Measurements from ENCODE around the gene BNIP3.
A peak's percentile ranks its signal among the peaks of the same experiment; 100 is the strongest.
"Not testable (repeated sequence)": the region's sequence is repeated elsewhere in the genome, so short reads cannot be mapped to it uniquely, and the experiment has no call there.

Gene BNIP3

GRCh38 chr10:131963350-131963749 lies 18.4 kb downstream of the BNIP3 start:
- no peak for ATAC-seq (ENCODE audit: low read depth)
- no peak for DNase-seq (ENCODE audit: low spot score in 2 of 2)
- H3K9me3 Mint-ChIP-seq: no peaks in the 10 kb centered on the region
- peaks cover 15% of the 10 kb centered on the region for H3K36me3 Mint-ChIP-seq
- H3K4me1 Mint-ChIP-seq: no peaks in the 10 kb centered on the region
- no peaks in the 10 kb centered on the region for H3K27me3 Mint-ChIP-seq
- no peak overlapping the region for H3K4me3 Mint-ChIP-seq
- H3K27ac Mint-ChIP-seq: no peak overlapping the region

DNA sequence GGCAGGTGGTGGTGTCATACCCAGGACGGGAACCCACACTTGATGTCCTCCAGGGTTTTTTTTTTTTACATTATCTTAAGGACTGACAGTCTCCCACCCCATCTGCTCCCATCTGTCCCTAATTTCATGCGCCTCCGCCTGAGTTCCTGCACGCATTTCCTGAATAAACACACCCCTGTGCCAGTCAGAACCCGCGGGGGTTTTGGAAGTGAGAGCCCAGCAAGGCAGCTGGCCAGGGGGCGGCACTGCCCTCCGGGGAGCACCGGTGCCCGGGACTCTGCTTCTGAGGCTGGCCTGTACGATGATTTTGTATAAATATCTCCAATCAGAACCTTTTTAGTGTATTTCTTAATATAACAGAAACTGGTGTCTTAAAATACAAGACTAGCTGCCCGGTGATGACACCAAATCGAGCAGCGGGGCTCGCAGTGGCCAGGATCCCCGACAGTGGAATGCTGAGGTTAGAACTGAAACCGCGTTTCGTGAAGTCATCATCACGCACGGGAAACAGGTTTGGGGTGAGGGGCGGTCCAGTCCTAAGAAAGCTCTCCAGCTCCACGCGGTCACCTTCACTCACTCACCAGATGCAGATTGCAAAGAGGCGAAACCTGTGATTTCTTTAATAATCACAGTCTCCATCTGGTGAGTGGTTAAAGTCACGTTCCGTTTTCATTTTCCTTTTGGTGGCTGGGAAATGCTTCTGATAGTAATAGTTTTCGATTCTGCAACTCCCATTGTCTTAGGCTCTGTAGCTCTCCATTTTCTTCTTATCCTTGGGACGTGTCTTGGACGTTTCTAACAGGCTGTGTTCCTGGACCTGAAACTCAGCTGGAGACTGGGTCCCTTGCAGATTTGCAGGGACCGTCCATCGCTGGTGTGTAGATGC lies 19.7 kb downstream of the BNIP3 start:
- no peaks in the 10 kb centered on the region for H3K9me3 Mint-ChIP-seq
- H3K4me3 Mint-ChIP-seq: peak overlapping the region; percentile 11
- peaks cover 23% of the 10 kb centered on the region for H3K36me3 Mint-ChIP-seq
- DNase-seq (ENCODE audit: low spot score in 2 of 2) (no peak), ATAC-seq (ENCODE audit: low read depth) (no peak)
- H3K27me3 Mint-ChIP-seq: no peaks in the 10 kb centered on the region
- no peak overlapping the region for H3K27ac Mint-ChIP-seq
- no peaks in the 10 kb centered on the region for H3K4me1 Mint-ChIP-seq

DNA sequence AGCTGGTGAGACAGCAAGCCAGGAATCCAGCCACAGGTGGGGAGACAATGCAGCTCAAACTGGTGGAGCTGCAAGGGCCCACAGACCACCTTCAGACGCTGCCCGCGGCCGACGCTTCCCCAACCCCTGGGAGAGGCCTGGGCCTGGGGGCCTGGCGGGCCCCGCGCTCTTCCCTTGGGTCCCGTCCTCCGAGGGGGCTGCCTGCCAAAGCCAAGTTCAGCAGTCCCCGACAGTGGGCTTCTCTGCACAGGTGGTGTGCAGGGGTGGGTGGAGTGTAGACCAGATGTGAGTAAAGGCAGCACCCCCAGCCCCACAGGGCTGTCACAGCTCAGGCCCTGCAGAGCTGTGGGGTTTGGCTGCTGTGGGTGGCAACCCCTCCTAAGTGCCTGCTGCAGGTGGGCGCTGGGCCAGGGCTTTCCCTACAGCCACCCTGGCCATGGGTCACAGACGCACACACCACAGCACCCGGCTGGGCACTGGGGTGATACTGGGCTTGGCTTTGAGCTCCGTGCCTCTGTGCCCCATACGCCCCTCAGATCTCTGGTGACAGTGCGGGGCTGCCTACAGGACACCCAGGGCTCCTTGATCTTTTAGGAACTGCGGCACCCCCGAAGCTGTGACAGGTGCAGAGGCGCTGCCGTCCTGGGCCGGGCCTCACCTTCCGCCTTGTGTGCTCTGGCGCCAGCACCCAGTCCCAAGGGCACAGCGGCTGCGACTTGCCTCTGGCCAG lies 20.5 kb downstream of the BNIP3 start:
- H3K27ac Mint-ChIP-seq: no peak overlapping the region
- no peaks in the 10 kb centered on the region for H3K27me3 Mint-ChIP-seq
- no peak for ATAC-seq (ENCODE audit: low read depth)
- no peaks in the 10 kb centered on the region for H3K9me3 Mint-ChIP-seq
- no peak overlapping the region for H3K4me3 Mint-ChIP-seq
- peaks cover 25% of the 10 kb centered on the region for H3K36me3 Mint-ChIP-seq
- DNase-seq (ENCODE audit: low spot score in 2 of 2): no peak
- H3K4me1 Mint-ChIP-seq: no peaks in the 10 kb centered on the region

- no peak overlapping the region for H3K27ac Mint-ChIP-seq
- DNase-seq (ENCODE audit: low spot score in 2 of 2) (no peak), ATAC-seq (ENCODE audit: low read depth) (no peak)
- H3K4me1 Mint-ChIP-seq: no peaks in the 10 kb centered on the region
- H3K36me3 Mint-ChIP-seq: peaks cover 28% of the 10 kb centered on the region
- no peak overlapping the region for H3K4me3 Mint-ChIP-seq
- no peaks in the 10 kb centered on the region for H3K9me3 Mint-ChIP-seq
- no peaks in the 10 kb centered on the region for H3K27me3 Mint-ChIP-seq
Observed at GRCh38 chr10:131960631-131961046, 21.1 kb downstream of the BNIP3 start.

GRCh38 chr10:131959841-131960240 lies 21.9 kb downstream of the BNIP3 start:
- H3K9me3 Mint-ChIP-seq: no peaks in the 10 kb centered on the region
- ATAC-seq (ENCODE audit: low read depth): no peak
- H3K27me3 Mint-ChIP-seq: no peaks in the 10 kb centered on the region
- no peak for DNase-seq (ENCODE audit: low spot score in 2 of 2)
- no peak overlapping the region for H3K4me3 Mint-ChIP-seq
- no peaks in the 10 kb centered on the region for H3K4me1 Mint-ChIP-seq
- H3K36me3 Mint-ChIP-seq: peaks cover 33% of the 10 kb centered on the region
- no peak overlapping the region for H3K27ac Mint-ChIP-seq

DNA sequence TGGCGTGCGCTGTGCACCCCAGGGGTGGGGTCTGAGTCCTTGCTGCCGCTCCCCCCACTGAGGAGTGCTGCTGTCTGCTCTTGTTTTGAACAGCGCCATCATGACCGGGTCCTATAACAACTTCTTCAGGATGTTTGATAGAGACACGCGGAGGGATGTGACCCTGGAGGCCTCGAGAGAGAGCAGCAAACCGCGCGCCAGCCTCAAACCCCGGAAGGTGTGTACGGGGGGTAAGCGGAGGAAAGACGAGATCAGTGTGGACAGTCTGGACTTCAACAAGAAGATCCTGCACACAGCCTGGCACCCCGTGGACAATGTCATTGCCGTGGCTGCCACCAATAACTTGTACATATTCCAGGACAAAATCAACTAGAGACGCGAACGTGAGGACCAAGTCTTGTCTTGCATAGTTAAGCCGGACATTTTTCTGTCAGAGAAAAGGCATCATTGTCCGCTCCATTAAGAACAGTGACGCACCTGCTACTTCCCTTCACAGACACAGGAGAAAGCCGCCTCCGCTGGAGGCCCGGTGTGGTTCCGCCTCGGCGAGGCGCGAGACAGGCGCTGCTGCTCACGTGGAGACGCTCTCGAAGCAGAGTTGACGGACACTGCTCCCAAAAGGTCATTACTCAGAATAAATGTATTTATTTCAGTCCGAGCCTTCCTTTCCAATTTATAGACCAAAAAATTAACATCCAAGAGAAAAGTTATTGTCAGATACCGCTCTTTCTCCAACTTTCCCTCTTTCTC lies 26.0 kb downstream of the BNIP3 start:
- no peak for DNase-seq (ENCODE audit: low spot score in 2 of 2)
- no peaks in the 10 kb centered on the region for H3K9me3 Mint-ChIP-seq
- no peaks in the 10 kb centered on the region for H3K27me3 Mint-ChIP-seq
- H3K4me1 Mint-ChIP-seq: no peaks in the 10 kb centered on the region
- H3K4me3 Mint-ChIP-seq: no peak overlapping the region
- no peak overlapping the region for H3K27ac Mint-ChIP-seq
- peaks cover 44% of the 10 kb centered on the region for H3K36me3 Mint-ChIP-seq
- no peak for ATAC-seq (ENCODE audit: low read depth)

DNA sequence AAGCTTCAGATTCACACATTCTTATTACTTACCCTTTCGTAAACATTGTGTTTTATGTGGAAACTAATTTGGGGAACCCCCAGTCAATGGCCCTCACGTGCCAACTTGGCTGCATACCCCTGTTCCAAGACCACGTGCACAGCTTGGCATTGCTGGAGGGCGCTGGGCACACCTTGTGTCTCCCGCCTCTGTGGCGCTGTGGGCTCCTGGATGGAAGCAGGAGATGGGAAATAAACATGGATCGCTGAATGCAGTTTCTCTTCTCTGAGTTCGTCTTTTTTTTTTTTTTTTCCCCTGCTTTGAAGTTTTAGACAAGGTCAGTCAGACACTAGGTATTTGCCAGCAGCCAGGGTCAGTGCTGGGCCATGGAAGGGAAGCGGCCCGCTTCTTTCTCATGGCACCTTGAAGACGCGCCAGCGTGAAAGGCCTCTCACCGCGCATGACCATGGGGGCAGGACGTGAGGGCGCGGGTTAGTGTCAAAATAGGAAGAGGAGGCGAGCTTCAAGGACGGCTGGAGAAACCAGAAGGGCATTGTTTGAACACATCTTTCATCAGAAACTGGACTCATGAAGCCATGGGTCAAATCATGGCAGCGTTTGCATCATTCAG lies 27.3 kb downstream of the BNIP3 start:
- Mint-ChIP-seq H3K4me1 (no peaks in the 10 kb centered on the region), H3K27ac (no peak overlapping the region), H3K27me3 (no peaks in the 10 kb centered on the region), H3K9me3 (no peaks in the 10 kb centered on the region), H3K4me3 (no peak overlapping the region), H3K36me3 (peaks cover 47% of the 10 kb centered on the region)
- no peak for DNase-seq (ENCODE audit: low spot score in 2 of 2)
- ATAC-seq (ENCODE audit: low read depth): no peak

DNA sequence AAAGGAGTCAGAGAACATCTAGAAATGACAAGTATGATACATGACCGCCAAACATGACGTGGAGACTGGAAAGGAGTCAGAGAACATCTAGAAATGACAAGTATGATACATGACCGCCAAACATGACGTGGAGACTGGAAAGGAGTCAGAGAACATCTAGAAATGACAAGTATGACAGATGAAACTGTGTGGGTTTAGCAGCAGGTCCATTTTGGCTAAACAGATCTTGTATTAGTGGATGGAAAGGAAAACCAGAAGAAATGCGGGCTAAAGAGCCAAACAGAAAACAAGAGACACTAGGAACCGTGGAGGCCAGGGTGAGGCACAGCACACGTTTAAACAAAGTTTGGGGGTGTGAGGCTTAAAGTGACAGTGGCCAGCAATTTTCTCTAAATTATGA lies 31.8 kb downstream of the BNIP3 start:
- H3K4me3 Mint-ChIP-seq; H3K4me1 Mint-ChIP-seq; ATAC-seq (ENCODE audit: low read depth); H3K9me3 Mint-ChIP-seq; DNase-seq (ENCODE audit: low spot score in 2 of 2); H3K27ac Mint-ChIP-seq; H3K27me3 Mint-ChIP-seq: not testable (repeated sequence)
- peaks cover 39% of the 10 kb centered on the region for H3K36me3 Mint-ChIP-seq

DNA sequence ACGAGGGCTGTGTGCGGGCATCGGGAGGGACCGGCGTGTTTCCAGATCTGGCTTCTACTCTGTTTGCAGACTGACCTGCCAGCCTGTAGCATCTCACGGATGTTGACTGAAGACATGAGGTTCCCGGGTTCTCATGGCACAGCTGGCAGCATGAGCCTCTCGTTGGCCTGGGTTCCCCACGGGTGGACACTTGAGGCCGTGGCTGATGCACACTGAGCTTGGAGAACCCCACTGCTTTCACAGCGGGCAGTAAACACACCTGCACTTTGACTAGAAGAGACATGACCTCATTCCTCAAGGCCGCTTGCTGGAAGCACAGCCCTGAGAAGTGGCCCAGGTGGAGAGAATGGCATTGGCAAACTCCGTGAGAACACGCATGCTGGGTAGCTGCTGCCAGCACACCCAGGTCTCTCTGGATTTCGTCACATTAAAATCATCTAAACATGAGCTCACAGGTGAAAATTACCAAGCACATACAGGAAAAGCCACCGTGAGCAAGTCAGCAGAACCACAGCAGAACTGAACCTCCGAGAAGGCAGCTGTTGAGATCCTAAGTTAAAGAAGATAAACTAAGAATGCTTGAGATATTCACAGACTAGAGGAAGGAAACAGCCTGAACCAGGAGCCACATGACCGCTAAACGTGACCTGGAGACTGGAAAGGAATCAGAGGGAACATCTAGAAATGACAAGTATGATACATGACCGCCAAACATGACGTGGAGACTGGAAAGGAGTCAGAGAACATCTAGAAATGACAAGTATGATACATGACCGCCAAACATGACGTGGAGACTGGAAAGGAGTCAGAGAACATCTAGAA lies 32.5 kb downstream of the BNIP3 start:
- ATAC-seq (ENCODE audit: low read depth) (no peak), DNase-seq (ENCODE audit: low spot score in 2 of 2) (no peak)
- Mint-ChIP-seq H3K4me3 (no peak overlapping the region), H3K27ac (no peak overlapping the region), H3K4me1 (no peaks in the 10 kb centered on the region), H3K27me3 (no peaks in the 10 kb centered on the region), H3K9me3 (no peaks in the 10 kb centered on the region), H3K36me3 (peaks cover 38% of the 10 kb centered on the region)

- DNase-seq (ENCODE audit: low spot score in 2 of 2) (no peak), ATAC-seq (ENCODE audit: low read depth) (no peak)
- Mint-ChIP-seq H3K4me1 (no peaks in the 10 kb centered on the region), H3K9me3 (no peaks in the 10 kb centered on the region), H3K27ac (no peak overlapping the region), H3K4me3 (no peak overlapping the region), H3K36me3 (peaks cover 39% of the 10 kb centered on the region), H3K27me3 (no peaks in the 10 kb centered on the region)
Observed at GRCh38 chr10:131948501-131948900, 33.2 kb downstream of the BNIP3 start.

DNA sequence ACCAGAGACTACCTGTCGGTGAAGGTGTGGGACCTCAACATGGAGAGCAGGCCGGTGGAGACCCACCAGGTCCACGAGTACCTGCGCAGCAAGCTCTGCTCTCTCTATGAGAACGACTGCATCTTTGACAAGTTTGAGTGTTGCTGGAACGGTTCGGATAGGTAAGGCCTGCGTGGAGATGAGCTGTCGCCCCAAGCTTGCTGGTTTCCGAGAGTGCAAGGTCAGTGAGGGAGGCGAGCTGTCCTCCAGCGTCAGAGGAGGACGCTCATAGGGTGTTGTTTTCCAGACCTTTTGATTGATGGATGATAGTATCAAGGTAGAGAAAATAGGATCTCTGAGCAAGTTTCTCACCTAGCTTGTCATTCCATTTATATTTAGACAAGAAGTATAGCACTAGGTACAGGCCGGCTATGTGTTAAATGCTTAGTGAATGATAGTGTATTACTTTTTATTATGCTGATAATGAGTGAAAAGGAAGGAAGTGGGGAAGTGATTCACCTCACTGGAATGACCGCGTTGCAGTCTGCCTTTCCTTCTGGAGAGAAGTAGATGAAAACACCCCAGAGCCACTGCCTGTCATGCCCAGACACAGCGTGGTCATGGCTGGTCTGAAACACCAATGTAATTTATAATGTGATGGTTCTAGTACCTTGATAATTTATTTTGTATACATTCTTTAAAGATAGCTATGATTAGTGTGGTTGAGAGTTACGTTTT lies 33.9 kb downstream of the BNIP3 start:
- H3K4me3 Mint-ChIP-seq: no peak overlapping the region
- H3K27ac Mint-ChIP-seq: no peak overlapping the region
- H3K9me3 Mint-ChIP-seq: no peaks in the 10 kb centered on the region
- DNase-seq (ENCODE audit: low spot score in 2 of 2): no peak
- no peaks in the 10 kb centered on the region for H3K27me3 Mint-ChIP-seq
- ATAC-seq (ENCODE audit: low read depth): no peak
- H3K4me1 Mint-ChIP-seq: no peaks in the 10 kb centered on the region
- peaks cover 37% of the 10 kb centered on the region for H3K36me3 Mint-ChIP-seq

DNA sequence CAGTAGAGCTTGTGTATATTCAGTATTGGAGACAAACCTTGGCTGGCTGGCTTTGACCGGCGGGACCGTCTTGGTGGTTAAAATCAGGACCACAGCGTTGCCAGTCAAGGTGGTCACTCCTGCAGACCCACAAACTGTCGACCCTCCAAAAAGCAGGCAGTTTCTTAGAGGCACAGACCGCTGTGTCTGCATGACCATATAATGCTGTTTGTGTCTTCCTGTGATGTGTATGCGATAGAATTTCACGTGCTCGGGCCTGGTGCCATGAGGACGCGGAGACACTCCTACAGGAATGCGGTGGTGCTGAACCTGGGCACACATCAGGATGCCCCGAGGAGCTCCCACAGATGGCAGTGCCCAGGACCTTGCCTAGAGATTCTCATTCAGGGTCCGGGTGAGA lies 34.8 kb downstream of the BNIP3 start:
- H3K27me3 Mint-ChIP-seq: no peaks in the 10 kb centered on the region
- ATAC-seq (ENCODE audit: low read depth) (no peak), DNase-seq (ENCODE audit: low spot score in 2 of 2) (no peak)
- H3K4me3 Mint-ChIP-seq: no peak overlapping the region
- no peaks in the 10 kb centered on the region for H3K4me1 Mint-ChIP-seq
- H3K27ac Mint-ChIP-seq: no peak overlapping the region
- no peaks in the 10 kb centered on the region for H3K9me3 Mint-ChIP-seq
- peaks cover 37% of the 10 kb centered on the region for H3K36me3 Mint-ChIP-seq

- no peak for DNase-seq (ENCODE audit: low spot score in 2 of 2)
Observed at GRCh38 chr10:131946321-131946751, 35.4 kb downstream of the BNIP3 start.

More at GRCh38 chr10:131946321-131946751, 35.4 kb downstream of the BNIP3 start:
- Mint-ChIP-seq H3K36me3 (peaks cover 39% of the 10 kb centered on the region), H3K27me3 (no peaks in the 10 kb centered on the region), H3K4me1 (no peaks in the 10 kb centered on the region), H3K4me3 (no peak overlapping the region), H3K27ac (no peak overlapping the region), H3K9me3 (no peaks in the 10 kb centered on the region)
- ATAC-seq (ENCODE audit: low read depth): no peak
